Measurements from ENCODE around the gene ARHGEF37. TPM values are rescaled to one million over a fixed set of nuclear protein-coding genes. Genes with fewer than 3 reads are reported as not detected.
A peak's percentile ranks its signal among the peaks of the same experiment; 100 is the strongest.

ARHGEF37 gene
- total and polyA plus RNA-seq, 9 of the 15 experiments (the other 6 are each of a cell fraction or from before 2014, with no cell fraction given), result 0.01 to 0.27 (median 0.05) TPM

- TF ChIP-seq, protein P1, sequence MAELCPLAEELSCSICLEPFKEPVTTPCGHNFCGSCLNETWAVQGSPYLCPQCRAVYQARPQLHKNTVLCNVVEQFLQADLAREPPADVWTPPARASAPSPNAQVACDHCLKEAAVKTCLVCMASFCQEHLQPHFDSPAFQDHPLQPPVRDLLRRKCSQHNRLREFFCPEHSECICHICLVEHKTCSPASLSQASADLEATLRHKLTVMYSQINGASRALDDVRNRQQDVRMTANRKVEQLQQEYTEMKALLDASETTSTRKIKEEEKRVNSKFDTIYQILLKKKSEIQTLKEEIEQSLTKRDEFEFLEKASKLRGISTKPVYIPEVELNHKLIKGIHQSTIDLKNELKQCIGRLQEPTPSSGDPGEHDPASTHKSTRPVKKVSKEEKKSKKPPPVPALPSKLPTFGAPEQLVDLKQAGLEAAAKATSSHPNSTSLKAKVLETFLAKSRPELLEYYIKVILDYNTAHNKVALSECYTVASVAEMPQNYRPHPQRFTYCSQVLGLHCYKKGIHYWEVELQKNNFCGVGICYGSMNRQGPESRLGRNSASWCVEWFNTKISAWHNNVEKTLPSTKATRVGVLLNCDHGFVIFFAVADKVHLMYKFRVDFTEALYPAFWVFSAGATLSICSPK (IDR thresholded peaks at IDR 0.05; ENCODE audit: borderline replicate concordance), result no peak
- TF ChIP-seq NFIC (IDR thresholded peaks at IDR 0.05), result peak; percentile 86
- TF ChIP-seq, protein P2, sequence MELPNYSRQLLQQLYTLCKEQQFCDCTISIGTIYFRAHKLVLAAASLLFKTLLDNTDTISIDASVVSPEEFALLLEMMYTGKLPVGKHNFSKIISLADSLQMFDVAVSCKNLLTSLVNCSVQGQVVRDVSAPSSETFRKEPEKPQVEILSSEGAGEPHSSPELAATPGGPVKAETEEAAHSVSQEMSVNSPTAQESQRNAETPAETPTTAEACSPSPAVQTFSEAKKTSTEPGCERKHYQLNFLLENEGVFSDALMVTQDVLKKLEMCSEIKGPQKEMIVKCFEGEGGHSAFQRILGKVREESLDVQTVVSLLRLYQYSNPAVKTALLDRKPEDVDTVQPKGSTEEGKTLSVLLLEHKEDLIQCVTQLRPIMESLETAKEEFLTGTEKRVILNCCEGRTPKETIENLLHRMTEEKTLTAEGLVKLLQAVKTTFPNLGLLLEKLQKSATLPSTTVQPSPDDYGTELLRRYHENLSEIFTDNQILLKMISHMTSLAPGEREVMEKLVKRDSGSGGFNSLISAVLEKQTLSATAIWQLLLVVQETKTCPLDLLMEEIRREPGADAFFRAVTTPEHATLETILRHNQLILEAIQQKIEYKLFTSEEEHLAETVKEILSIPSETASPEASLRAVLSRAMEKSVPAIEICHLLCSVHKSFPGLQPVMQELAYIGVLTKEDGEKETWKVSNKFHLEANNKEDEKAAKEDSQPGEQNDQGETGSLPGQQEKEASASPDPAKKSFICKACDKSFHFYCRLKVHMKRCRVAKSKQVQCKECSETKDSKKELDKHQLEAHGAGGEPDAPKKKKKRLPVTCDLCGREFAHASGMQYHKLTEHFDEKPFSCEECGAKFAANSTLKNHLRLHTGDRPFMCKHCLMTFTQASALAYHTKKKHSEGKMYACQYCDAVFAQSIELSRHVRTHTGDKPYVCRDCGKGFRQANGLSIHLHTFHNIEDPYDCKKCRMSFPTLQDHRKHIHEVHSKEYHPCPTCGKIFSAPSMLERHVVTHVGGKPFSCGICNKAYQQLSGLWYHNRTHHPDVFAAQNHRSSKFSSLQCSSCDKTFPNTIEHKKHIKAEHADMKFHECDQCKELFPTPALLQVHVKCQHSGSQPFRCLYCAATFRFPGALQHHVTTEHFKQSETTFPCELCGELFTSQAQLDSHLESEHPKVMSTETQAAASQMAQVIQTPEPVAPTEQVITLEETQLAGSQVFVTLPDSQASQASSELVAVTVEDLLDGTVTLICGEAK (IDR thresholded peaks at IDR 0.05), result no peak
- TF ChIP-seq, protein P2 (CRISPR knock-in tag; IDR thresholded peaks at IDR 0.05), result no peak
- TF ChIP-seq CEBPG (CRISPR knock-in tag; IDR thresholded peaks at IDR 0.05), result no peak
- no peak for TF ChIP-seq CEBPG (tag; conservative IDR thresholded peaks at IDR 0.05 in 1 of 2, IDR thresholded peaks at IDR 0.05 in 1 of 2)
- TF ChIP-seq CHD4 (IDR thresholded peaks at IDR 0.05; ENCODE audit: insufficient read depth, insufficient replicate concordance, low read depth, low read length, poor library complexity, severe bottlenecking), result peak; percentile 67
- no peak for TF ChIP-seq KHSRP (IDR thresholded peaks at IDR 0.05)
- peak; percentile 95 for TF ChIP-seq BCOR (IDR thresholded peaks at IDR 0.05)
- TF ChIP-seq KDM1A (IDR thresholded peaks at IDR 0.05), result peak; percentile 78 to 80
- peak; percentile 86 for TF ChIP-seq ADNP (tag; IDR thresholded peaks at IDR 0.05)
These were observed 63.3 kb downstream of the ARHGEF37 start (continued) for GRCh38 chr5:149644629-149645028.

Data from K562 (cell line).